GM19023 (cell line): ENCODE results near the gene RHBDD3.
"Not testable (repeated sequence)": the region's sequence is repeated elsewhere in the genome, so short reads cannot be mapped to it uniquely, and the experiment has no call there.

Experiments
- ATAC-seq: cut with Tn5 transposase; IDR thresholded peaks from one replicate; pipeline ENCODE4 v1.9.1; 2021; ENCODE audit warnings: mild to moderate bottlenecking, moderate library complexity; ENCODE audit not compliant: unreplicated experiment

The RHBDD3 gene

DNA sequence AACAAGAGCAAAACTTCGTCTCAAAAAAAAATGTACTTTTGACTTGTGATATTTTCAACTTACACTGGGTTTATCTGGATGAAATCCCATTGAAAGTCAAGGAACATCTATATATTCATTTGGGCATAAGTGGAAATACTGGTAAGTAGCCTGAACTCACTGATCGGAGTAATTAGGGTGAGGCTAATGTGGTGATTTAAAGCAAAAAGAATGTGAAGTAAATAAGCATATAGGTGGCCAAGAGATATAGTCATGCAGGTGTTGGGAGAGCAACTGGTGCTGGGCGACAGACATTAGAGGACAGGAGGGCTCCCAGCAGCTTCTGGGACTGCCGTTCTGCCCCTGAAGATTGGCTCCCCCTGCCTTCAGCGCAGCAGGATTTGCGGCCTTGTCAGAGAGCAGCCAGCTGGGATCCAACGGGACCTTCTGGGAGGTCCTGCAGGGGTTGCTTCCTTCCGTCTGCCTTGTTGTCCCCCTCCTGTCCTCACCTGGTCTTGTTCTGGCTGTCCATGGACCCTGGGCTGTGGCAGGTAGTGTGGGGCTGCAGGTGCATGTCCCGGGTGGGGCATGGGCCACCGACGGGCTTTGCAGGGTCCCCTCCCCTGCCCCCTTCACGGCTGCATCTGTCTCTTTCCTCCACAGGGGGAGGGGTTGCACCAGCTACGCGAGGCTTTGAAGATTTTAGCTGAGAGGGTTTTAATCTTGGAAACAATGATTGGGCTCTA, 14.1 kb downstream of the RHBDD3 start:
- no peak for ATAC-seq

GRCh38 chr22:29251981-29252911, 15.5 kb downstream of the RHBDD3 start:
- ATAC-seq, result no peak

DNA sequence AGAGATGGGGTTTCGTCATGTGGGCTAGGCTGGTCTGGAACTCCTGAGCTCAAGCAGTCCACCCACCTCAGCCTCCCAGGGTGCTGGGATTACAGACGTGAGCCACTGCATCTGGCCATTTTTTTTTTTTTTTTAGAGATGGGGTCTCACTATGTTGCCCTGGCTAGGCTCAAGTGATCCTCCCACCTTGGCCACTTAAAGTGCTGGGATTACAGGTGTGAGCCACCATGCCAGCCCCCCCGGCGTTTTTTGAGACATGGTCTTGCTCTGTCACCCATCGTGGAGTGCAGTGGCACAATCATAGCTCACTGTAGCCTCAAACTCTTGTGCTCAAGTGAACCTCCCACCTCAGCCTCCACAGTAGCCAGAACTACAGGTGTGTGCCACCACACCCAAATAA, 16.5 kb downstream of the RHBDD3 start:
- no peak for ATAC-seq

DNA sequence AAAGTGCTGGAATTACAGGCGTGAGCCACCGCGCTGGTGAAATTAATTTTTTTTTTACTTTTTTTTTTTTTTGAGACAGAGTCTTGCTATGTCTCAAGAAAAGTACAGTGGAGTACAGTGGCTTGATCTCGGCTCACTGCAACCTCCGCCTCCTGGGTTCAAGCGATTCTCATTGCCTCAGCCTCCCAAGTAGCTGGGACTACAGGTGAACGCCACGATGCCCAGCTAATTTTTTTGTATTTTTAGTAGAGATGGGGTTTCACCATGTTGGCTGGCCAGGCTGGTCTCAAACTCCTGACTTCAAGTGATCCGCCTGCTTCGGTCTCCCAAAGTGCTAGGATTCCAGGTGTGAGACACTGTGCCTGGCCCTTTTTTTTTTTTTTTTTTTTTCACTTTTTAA, 19.9 kb downstream of the RHBDD3 start:
- not testable (repeated sequence) for ATAC-seq

- no peak for ATAC-seq
These were observed 22.0 kb downstream of the RHBDD3 start for GRCh38 chr22:29245626-29246385.

- ATAC-seq, result no peak
These were observed 22.8 kb downstream of the RHBDD3 start for GRCh38 chr22:29244785-29245625.

DNA sequence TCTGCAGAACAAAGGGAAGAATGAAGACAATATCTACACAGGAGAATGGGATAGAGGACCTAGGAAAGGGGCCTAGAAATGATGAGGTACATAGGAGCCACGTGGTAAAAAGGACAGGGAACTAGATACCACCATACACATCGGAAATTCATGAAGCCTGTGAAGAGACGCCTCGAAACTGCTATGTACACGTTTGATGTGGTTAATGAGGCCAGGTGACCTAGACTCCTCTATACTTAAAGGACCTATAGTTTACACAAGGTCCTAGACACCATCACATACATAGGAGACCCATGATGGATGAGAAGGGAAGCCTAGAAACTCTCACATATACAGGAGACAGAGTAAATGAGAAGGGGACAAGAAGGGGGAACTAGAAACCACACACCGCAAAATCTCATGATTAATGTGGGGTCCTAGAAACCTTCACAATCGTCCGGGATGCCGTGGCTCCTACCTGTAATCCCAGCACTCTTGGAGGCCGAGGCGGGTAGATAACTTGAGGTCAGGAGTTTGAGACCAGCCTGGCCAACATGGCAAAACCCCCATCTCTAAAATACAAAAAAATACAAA, 23.8 kb downstream of the RHBDD3 start:
- no peak for ATAC-seq

DNA sequence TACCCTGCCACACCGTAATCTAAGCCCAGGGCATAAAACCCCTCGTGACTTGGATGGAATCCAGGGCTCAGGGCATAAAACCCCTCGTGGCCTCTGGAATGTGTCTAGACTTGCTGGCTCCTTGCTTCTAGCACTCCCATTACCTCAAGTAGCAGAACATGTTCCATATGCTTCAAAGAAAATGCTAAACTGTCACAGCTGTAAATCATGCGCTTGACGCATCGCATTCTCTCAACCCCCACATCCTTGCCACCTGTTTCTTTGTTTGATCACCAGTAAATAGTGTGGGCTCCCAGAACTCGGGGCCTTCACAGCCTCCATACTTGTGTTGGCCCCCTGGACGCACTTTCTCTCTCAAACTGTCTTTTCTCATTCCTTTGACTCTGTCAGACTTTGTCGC, 27.3 kb downstream of the RHBDD3 start:
- not testable (repeated sequence) for ATAC-seq

DNA sequence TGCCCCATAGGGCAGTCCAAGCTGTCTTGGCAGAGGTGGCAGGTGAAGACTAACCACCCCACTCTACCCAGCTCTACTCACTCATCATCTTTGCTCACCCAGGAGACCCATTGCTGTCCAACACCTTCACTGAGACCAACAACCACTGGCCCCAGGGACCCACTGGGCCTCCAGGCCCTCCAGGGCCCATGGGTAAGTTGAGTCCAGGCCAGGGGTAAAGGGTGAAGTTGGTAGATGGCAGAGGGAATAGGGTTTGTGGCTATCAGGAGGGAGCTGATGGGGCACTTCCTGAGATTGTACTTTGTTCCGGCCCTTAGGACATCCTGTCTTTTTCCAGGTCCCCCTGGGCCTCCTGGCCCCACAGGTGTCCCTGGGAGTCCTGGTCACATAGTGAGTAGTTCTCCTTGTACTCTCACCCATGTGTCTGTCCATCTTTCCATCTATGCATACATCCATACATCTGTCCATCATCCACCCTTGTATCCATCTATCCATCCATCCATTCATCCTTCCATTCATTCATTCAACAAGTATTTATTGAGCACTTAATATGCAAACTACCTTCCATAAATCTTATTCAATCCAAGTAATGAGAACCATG, 34.4 kb downstream of the RHBDD3 start:
- ATAC-seq, result no peak

DNA sequence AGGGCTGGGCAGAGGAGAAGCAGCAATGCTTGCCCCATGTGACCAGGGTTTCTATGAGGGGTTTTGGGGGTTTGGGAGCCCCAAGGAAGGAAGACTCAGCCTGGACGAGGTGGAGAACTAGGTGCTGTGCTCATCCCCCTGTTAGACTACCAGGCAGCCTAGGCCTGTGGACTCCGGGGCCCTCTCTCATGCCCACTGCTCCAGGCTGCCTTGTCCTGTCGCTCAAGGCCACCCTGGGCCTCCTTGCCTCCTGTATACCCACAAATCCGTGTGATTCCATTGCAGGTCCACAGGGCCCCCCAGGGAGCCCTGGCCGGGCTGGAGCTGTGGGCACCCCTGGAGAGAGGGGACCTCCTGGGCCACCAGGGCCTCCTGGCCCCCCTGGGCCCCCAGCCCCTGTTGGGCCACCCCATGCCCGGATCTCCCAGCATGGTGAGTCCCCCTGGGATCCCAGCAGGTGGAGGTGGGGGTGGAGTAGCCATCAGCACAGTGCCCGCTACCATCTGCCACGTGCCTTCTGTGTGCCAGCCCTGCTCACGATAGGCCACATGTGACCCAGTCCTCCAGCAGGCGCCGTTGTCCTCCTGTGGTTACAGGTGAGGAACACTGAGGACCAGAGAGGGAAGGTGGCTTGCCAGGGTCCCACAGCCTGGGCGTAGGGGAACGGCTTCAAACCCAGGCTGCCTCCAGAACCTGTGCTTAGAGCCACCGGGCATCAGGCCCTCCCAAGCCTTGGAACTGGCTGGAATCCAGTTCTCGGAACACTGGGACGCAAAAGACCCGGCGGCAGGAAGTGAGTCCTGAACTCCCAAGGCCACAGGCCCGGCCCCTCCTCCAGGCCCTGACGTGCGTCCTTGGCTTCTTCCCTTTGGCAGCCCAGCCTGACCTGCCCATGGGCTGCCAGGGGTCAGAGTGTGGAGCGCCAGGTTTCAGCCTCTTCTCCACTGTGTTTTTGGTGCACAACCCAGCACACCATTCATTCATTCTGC, 35.5 kb downstream of the RHBDD3 start:
- no peak for ATAC-seq

GRCh38 chr22:29230972-29231875, 36.6 kb downstream of the RHBDD3 start:
- ATAC-seq, result no peak

DNA sequence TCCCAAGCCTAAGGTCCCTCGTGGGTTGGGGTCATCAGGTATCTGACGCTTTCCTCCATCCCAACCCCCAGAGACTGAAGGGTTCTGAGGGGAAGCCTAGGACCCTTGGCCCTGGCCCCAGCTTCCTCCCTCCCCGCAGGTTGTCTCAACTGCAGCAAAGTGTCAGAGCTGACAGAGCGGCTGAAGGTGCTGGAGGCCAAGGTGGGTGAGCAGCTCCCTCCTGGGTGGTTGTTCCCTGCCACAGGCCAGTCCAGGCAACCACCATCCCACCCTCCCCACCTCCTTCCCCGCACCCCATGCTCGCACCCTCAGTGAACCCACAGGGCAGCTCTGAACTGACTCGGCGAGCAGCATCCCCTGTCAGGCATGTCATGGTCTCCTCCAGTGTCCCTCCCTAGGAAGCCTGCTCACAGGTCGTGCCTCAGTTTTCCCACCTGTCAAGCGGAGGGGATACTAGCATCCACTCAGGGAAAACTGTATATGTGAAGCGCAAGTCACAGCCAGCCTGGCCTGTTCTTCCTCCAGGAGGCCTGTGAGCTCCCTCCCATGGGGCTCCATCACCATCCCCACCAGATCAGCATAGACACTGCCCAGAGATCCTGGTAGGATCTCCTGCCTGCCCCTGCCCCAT, 41.3 kb downstream of the RHBDD3 start:
- ATAC-seq, result no peak

- no peak for ATAC-seq
These were observed 42.2 kb downstream of the RHBDD3 start for GRCh38 chr22:29225422-29226090.

GRCh38 chr22:29224859-29225410, 42.8 kb downstream of the RHBDD3 start:
- ATAC-seq, result no peak

DNA sequence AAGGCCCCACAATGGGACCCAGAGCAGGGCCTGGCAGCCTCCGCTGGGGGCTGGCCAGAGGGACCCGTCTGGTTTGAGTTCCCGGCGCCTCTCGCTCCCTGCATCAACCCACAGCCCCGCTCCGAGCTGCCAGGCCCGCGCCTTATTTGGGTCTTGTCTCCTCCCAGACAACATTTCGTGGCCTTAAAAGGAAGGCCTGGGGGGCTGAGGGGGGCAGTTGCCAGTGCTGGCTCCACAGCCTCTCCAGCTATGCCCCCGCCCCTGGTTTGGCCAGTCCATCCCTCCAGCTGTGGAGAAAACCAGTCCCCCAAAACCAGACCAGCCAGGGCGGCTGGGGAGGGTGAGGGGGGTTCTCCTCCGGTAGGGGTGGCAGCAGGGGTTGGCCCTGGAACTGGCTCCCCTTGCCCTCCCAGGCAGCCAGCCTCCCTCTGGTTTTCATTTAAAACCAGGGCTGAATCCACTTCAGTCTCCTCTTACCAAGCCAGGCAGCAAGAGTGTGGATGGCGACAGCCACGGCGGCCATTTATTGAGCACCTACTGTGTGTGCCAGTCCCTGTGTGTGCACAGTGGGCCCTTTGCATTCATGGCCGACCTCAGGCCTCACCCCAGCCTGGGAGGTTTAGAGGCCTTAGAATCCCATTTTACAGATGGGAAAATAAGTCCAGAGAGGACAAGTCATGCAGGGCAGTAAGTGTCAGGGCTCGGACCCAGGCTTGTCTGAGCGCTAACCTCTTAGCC, 43.5 kb downstream of the RHBDD3 start:
- no peak for ATAC-seq
